CD4-positive, CD25-positive, alpha-beta regulatory T cell (primary cell): ENCODE data around the gene NLRP13. TPM values are rescaled to one million over a fixed set of nuclear protein-coding genes. Genes with fewer than 3 reads are reported as not detected.
"Not testable (repeated sequence)": the region's sequence is repeated elsewhere in the genome, so short reads cannot be mapped to it uniquely, and the experiment has no call there.

Experiments used
- ATAC-seq, 2 donors: fragments of 150-1000 bp; cut with Tn5 transposase; one replicate each; pipeline ENCODE4 v1.10.0; 2021; ENCODE audit warnings: low read depth in 2 of 2, moderate number of reproducible peaks in 2 of 2, moderate library complexity in 1 of 2
- DNase-seq, 3 donors: peaks; one replicate each; pipeline versions ENCODE4 v3.0.0 to v3.0.0-alpha.2; 2012 to 2022; ENCODE audit warnings: mixed read lengths in 1 of 3
- H3K27ac ChIP-seq: one replicate; pipeline ENCODE4 v1.7.0; 2013; ENCODE audit warnings: mild to moderate bottlenecking, low read length; ENCODE audit not compliant: insufficient read depth, poor library complexity, severe bottlenecking
- H3K27me3 ChIP-seq: one replicate; pipeline ENCODE4 v1.7.0; 2013; ENCODE audit warnings: low read length; ENCODE audit not compliant: control insufficient read depth, insufficient read depth
- H3K36me3 ChIP-seq: one replicate; pipeline ENCODE4 v1.7.0; 2013; ENCODE audit warnings: mild to moderate bottlenecking, low read length, moderate library complexity; ENCODE audit not compliant: control insufficient read depth, insufficient read depth
- H3K4me1 ChIP-seq: 2 replicates; pipeline ENCODE4 v1.7.0; 2013; ENCODE audit warnings: mild to moderate bottlenecking, low read length; ENCODE audit not compliant: insufficient read depth, control insufficient read depth, poor library complexity, severe bottlenecking
- H3K4me3 ChIP-seq: one replicate; pipeline ENCODE4 v1.7.0; 2013; ENCODE audit warnings: low read depth, mild to moderate bottlenecking, low read length, moderate library complexity
- H3K9me3 ChIP-seq, 2 experiments: 1 replicate in 1 of 2; 2 replicates in 1 of 2; pipeline ENCODE4 v1.7.0; 2013; ENCODE audit warnings: low read length in 2 of 2, mild to moderate bottlenecking in 1 of 2, moderate library complexity in 1 of 2; ENCODE audit not compliant: control insufficient read depth in 2 of 2
- H3K27ac Mint-ChIP-seq, 3 donors: one replicate each; pipeline ENCODE4 v1.8.0; 2020 to 2022; ENCODE audit warnings: mild to moderate bottlenecking in 3 of 3, mixed read lengths in 3 of 3, moderate library complexity in 2 of 3
- H3K27me3 Mint-ChIP-seq: one replicate; pipeline ENCODE4 v1.8.0; 2022; ENCODE audit warnings: mild to moderate bottlenecking, mixed read lengths
- H3K36me3 Mint-ChIP-seq: one replicate; pipeline ENCODE4 v1.8.0; 2020; ENCODE audit warnings: mixed read lengths
- H3K4me1 Mint-ChIP-seq, 4 donors: one replicate each; pipeline ENCODE4 v1.8.0; 2020 to 2022; ENCODE audit warnings: mixed read lengths in 4 of 4, mild to moderate bottlenecking in 1 of 4
- H3K4me3 Mint-ChIP-seq, 4 donors: one replicate each; pipeline ENCODE4 v1.8.0; 2020 to 2022; ENCODE audit warnings: mild to moderate bottlenecking in 4 of 4, mixed read lengths in 4 of 4, moderate library complexity in 3 of 4
- H3K9me3 Mint-ChIP-seq, 7 donors: one replicate each; pipeline ENCODE4 v1.8.0; 2020 to 2022; ENCODE audit warnings: mixed read lengths in 7 of 7, mild to moderate bottlenecking in 3 of 7, moderate library complexity in 2 of 7
- polyA plus RNA-seq, 4 donors: library from polyadenylated mRNA; unstranded; fragments of 300-500 nt; fragmentation: Illumina TruSeq; gene quantifications; one replicate each; pipeline ENCODE4 v1.2.3, GENCODE V29; 2021
- total RNA-seq: library from RNA; stranded (reverse); gene quantifications from one replicate; pipeline ENCODE4 v1.2.3, GENCODE V29; 2022

NLRP13 gene
- total and polyA plus RNA-seq, 5 donors from 2014 or later: not detected

DNA sequence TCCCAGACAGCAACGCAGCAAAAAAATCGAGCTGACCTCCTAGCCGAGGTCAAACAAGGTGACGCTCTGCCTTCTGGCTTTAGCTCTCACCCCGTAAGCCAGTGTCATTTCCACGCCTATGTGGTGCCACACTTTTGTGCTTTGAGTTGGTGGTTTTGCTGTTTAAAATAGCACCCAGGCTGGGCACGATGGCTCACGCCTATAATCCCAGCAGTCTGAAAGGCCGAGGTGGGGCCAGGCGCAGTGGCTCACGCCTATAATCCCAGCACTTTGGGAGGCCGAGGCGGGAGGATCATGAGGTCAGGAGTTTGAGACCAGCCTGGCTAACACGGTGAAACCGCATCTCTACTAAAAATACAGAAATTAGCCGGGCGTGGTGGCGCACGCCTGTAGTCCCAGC lies 18.4 kb upstream of the NLRP13 start:
- not testable (repeated sequence) for H3K36me3 Mint-ChIP-seq, H3K4me3 ChIP-seq, H3K4me3 Mint-ChIP-seq, ATAC-seq, H3K27me3 Mint-ChIP-seq, DNase-seq, H3K36me3 ChIP-seq, H3K27ac Mint-ChIP-seq, H3K4me1 ChIP-seq, H3K4me1 Mint-ChIP-seq, H3K27ac ChIP-seq, H3K27me3 ChIP-seq, H3K9me3 ChIP-seq
- H3K9me3 Mint-ChIP-seq: peaks cover 1 to 14% (median 7%) of the 10 kb centered on the region in 7 donors

DNA sequence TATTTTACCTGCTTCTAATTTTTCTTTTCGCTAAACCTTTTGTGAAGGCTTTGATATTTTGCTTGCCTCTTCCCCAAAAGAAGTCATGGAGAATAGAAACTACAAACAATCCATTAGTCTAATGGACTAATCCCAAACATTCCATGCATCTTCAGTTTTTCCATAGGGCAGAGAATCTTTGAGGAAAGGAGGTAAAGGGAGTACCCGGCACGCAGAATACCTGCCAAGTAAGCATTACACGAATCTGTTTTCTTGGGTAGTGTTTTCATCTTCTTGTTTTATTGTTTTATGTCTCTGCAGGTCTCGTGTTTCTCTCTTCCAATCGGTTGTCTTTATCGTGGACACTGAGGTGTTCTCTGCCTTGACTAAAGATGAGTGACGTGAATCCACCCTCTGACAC lies 15.4 kb upstream of the NLRP13 start, which contains the start of gene NLRP8:
TSS of gene NLRP8 (plus strand) at position 301 of the 400 bp plus-strand sequence.
- ATAC-seq: no peak

DNA sequence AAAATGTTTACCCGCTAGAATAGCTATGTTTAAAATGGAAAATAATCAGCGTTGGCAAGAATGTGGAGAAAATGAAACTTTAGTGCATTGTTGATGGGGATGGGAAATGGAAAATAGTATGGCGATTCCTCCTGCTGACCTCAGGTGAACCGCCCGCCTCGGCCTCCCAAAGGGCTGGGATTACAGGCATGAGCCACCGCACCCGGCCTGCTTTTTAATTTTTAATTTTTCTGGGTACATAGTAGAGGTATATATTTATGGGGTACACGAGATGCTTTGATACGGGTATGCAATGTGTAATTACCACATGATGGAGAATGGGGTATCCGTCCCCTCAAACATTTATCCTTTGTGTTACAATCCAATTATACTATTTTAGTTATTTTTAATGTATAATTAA lies 8.2 kb upstream of the NLRP13 start:
- H3K4me1 Mint-ChIP-seq: no peaks in the 10 kb centered on the region
- no peak for DNase-seq
- H3K9me3 ChIP-seq: no peaks in the 10 kb centered on the region
- no peaks in the 10 kb centered on the region for H3K4me1 ChIP-seq
- ATAC-seq: no peak
- no peak overlapping the region for H3K4me3 Mint-ChIP-seq
- no peaks in the 10 kb centered on the region for H3K27me3 Mint-ChIP-seq
- no peak overlapping the region for H3K27ac ChIP-seq
- no peak overlapping the region for H3K4me3 ChIP-seq
- H3K27me3 ChIP-seq: no peaks in the 10 kb centered on the region
- no peaks in the 10 kb centered on the region for H3K36me3 ChIP-seq
- H3K9me3 Mint-ChIP-seq: peaks cover 0 to 7% (median 4%) of the 10 kb centered on the region in 7 donors
- no peaks in the 10 kb centered on the region for H3K36me3 Mint-ChIP-seq
- no peak overlapping the region for H3K27ac Mint-ChIP-seq

More for the DNA sequence above, 15.4 kb upstream of the NLRP13 start, which contains the start of gene NLRP8:
- H3K9me3 ChIP-seq: no peaks in the 10 kb centered on the region
- H3K27ac ChIP-seq: no peak within 1 kb of the TSS
- H3K36me3 ChIP-seq: no peaks in the 10 kb centered on the region
- Mint-ChIP-seq H3K27ac (no peak within 1 kb of the TSS), H3K9me3 (peaks cover 1 to 16% (median 7%) of the 10 kb centered on the region in 7 donors), H3K4me1 (no peaks in the 10 kb centered on the region), H3K4me3 (no peak within 1 kb of the TSS), H3K36me3 (no peaks in the 10 kb centered on the region), H3K27me3 (no peaks in the 10 kb centered on the region)
- H3K4me1 ChIP-seq: no peaks in the 10 kb centered on the region
- H3K27me3 ChIP-seq: no peaks in the 10 kb centered on the region
- DNase-seq: no peak
- H3K4me3 ChIP-seq: no peak within 1 kb of the TSS

DNA sequence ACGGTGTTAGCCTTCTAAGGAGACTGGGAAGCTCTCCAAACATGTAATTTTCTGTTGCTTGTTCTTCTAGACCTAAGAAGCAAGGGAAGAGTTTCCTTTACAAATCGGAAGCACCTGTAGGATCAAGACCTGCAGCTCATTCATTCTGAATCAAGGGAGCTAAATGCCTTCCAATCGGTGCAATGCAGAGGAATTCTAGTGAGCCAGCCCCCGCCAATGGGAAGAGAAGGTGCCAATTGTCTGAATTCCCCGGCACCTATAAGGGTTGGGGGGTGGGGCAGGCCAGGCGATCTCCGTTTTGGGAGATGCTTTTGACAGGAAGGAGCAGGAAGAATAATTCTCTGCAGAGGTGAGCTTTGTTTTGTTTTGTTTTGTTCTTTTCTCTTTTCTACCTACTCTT lies 7.1 kb upstream of the NLRP13 start:
- Mint-ChIP-seq H3K36me3 (no peaks in the 10 kb centered on the region), H3K4me1 (no peaks in the 10 kb centered on the region), H3K27me3 (no peaks in the 10 kb centered on the region), H3K9me3 (peaks cover 0 to 9% (median 4%) of the 10 kb centered on the region in 7 donors), H3K4me3 (no peak overlapping the region), H3K27ac (no peak overlapping the region)
- H3K9me3 ChIP-seq: no peaks in the 10 kb centered on the region
- H3K36me3 ChIP-seq: no peaks in the 10 kb centered on the region
- no peak for DNase-seq
- ATAC-seq: no peak
- H3K27ac ChIP-seq: no peak overlapping the region
- no peaks in the 10 kb centered on the region for H3K27me3 ChIP-seq
- H3K4me3 ChIP-seq: no peak overlapping the region
- H3K4me1 ChIP-seq: no peaks in the 10 kb centered on the region

DNA sequence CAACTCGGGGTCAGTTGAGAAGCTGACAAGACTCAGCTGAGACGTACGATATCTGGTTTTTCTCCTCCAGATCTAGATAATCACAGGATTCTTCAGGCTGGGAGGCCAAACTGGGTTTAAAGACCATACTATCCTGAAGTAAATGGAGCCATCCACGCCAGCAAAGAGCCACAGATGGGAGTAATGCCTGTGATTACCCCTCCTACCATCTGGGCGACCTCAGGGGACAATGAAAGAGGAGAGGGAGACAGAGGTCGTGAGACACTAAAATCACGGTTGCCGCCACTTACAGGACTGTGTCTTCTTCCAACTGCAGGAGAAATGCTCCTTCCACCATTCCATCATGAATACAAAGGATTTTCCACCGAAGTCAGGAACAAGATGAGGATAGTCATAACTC lies 3.1 kb upstream of the NLRP13 start:
- Mint-ChIP-seq H3K27ac (no peak overlapping the region), H3K9me3 (peaks cover 0 to 10% (median 6%) of the 10 kb centered on the region in 7 donors)
- H3K9me3 ChIP-seq: no peaks in the 10 kb centered on the region

DNA sequence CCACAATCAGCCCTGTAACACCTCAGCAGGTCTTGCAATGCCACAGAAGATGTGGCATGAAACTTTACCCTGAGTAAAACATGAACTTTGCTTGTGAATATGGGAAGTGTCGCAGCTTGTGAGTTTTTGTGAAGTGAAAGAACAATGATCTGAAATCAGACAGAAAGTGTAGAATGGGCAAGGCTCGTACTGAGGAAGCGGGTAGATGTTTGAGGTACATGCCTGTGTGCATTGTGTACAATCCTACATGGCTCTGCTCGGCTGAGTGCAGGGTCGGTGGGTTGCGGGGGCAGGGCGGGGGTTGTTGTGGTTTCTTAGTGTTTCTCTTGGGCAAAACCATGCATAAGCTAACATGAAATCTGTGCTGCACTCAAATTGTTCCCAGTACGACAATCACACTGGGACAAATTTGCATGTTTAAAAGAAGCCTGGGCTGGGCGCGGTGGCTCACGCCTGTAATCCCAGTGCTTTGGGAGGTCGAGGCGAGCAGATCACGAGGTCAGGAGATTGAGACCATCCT lies 1.1 kb downstream of the NLRP13 start:
- peaks cover 0 to 12% (median 9%) of the 10 kb centered on the region in 7 donors for H3K9me3 Mint-ChIP-seq
- H3K27ac ChIP-seq: no peak overlapping the region
- no peaks in the 10 kb centered on the region for H3K4me1 Mint-ChIP-seq
- DNase-seq (no peak), ATAC-seq (no peak)
- no peaks in the 10 kb centered on the region for H3K4me1 ChIP-seq
- no peaks in the 10 kb centered on the region for H3K27me3 Mint-ChIP-seq
- H3K4me3 Mint-ChIP-seq: no peak overlapping the region
- no peaks in the 10 kb centered on the region for H3K27me3 ChIP-seq
- H3K36me3 Mint-ChIP-seq: no peaks in the 10 kb centered on the region
- no peaks in the 10 kb centered on the region for H3K36me3 ChIP-seq
- peaks cover 0 to 1% of the 10 kb centered on the region in 2 experiments for H3K9me3 ChIP-seq
- no peak overlapping the region for H3K4me3 ChIP-seq
- no peak overlapping the region for H3K27ac Mint-ChIP-seq

More for the DNA sequence above, 3.1 kb upstream of the NLRP13 start:
- no peaks in the 10 kb centered on the region for H3K27me3 ChIP-seq
- no peak overlapping the region for H3K27ac ChIP-seq
- H3K36me3 Mint-ChIP-seq: no peaks in the 10 kb centered on the region
- DNase-seq (no peak), ATAC-seq (no peak)
- H3K4me1 ChIP-seq: no peaks in the 10 kb centered on the region
- H3K36me3 ChIP-seq: no peaks in the 10 kb centered on the region
- H3K4me3 Mint-ChIP-seq: no peak overlapping the region
- H3K4me3 ChIP-seq: no peak overlapping the region
- H3K27me3 Mint-ChIP-seq: no peaks in the 10 kb centered on the region
- H3K4me1 Mint-ChIP-seq: no peaks in the 10 kb centered on the region

DNA sequence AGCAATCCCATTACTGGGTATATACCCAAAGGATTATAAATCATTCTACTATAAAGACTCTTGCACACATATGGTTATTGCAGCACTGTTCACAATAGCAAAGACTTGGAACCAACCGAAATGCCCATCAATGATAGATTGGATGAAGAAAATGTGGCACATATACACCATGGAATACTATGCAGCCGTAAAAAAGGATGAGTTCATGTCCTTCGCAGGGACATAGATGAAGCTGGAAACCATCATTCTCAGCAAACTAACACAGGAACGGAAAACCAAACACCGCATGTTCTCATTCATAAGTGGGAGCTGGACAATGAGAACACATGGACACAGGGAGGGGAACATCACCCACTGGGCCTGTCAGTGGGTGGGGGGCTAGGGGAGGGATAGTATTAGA lies 2.9 kb downstream of the NLRP13 start:
- H3K4me3 ChIP-seq, ATAC-seq, H3K36me3 Mint-ChIP-seq, H3K27ac ChIP-seq, H3K27me3 Mint-ChIP-seq, H3K36me3 ChIP-seq, H3K4me1 Mint-ChIP-seq, H3K4me3 Mint-ChIP-seq, H3K27ac Mint-ChIP-seq, H3K4me1 ChIP-seq, H3K27me3 ChIP-seq, H3K9me3 ChIP-seq, DNase-seq: not testable (repeated sequence)
- H3K9me3 Mint-ChIP-seq: peaks cover 0 to 13% (median 6%) of the 10 kb centered on the region in 7 donors

DNA sequence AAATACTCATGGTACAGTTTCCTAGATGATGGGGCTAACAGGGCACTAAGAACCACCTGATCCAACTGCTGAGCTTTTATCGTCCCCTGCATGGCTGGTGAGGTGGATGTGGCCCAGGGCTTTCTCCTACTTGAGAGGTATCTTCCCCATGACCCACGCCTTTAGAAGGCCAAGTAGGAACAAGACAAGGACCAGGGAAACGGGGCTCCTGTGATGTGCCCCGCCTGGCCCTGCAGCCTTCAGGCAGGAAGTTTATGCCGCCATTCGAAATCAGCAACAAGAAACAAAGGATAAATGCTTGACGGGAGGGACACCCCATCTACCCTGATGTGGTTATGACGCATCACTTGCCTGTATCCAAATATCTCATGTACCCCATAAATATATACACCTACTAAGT lies 4.1 kb downstream of the NLRP13 start:
- Mint-ChIP-seq H3K4me1 (no peaks in the 10 kb centered on the region), H3K4me3 (no peak overlapping the region), H3K27me3 (no peaks in the 10 kb centered on the region), H3K9me3 (peaks cover 0 to 18% (median 9%) of the 10 kb centered on the region in 7 donors), H3K27ac (no peak overlapping the region), H3K36me3 (no peaks in the 10 kb centered on the region)
- Histone ChIP-seq H3K27ac (no peak overlapping the region), H3K27me3 (no peaks in the 10 kb centered on the region), H3K4me3 (no peak overlapping the region), H3K9me3 (peaks cover 4% of the 10 kb centered on the region in 2 experiments), H3K4me1 (no peaks in the 10 kb centered on the region), H3K36me3 (no peaks in the 10 kb centered on the region)
- ATAC-seq (no peak), DNase-seq (no peak)
